WTC11 (cell line): ENCODE data around the gene TSPAN4. TPM values are rescaled to one million over a fixed set of nuclear protein-coding genes. Genes with fewer than 3 reads are reported as not detected.

Experiments
- ATAC-seq: fragments of 200-7000 bp; cut with Tn5 transposase; 2 replicates; pipeline ENCODE4 v1.10.0; 2021; ENCODE audit warnings: mild to moderate bottlenecking, moderate library complexity
- CTCF ChIA-PET: fragments of 300-600 bp; sonication (Branson Sonifier 250); formaldehyde crosslinking; loops from one replicate; lab custom pipeline; 2021; ENCODE audit warnings: antibody characterized with exemption; lab: Charles Lee
- POLR2A ChIA-PET: fragments of 350-600 bp; sonication (Branson Sonifier 250); formaldehyde crosslinking; loops from one replicate; lab custom pipeline; 2021; ENCODE audit warnings: antibody characterized with exemption; lab: Charles Lee
- DNase-seq: peaks from one replicate; pipeline ENCODE4 v3.0.0; 2021; ENCODE audit warnings: low spot score
- H3K27ac Mint-ChIP-seq: 2 replicates; pipeline ENCODE4 v1.8.0; 2021; ENCODE audit warnings: mixed read lengths
- H3K27me3 Mint-ChIP-seq: 2 replicates; pipeline ENCODE4 v1.8.0; 2021; ENCODE audit warnings: low read depth, mild to moderate bottlenecking, moderate library complexity, mixed read lengths
- H3K36me3 Mint-ChIP-seq: 2 replicates; pipeline ENCODE4 v1.8.0; 2021; ENCODE audit warnings: mixed read lengths
- H3K4me1 Mint-ChIP-seq: 2 replicates; pipeline ENCODE4 v1.8.0; 2022; ENCODE audit warnings: mixed read lengths
- H3K4me3 Mint-ChIP-seq: 2 replicates; pipeline ENCODE4 v1.8.0; 2021; ENCODE audit warnings: mild to moderate bottlenecking, moderate library complexity, mixed read lengths
- H3K9me3 Mint-ChIP-seq: 2 replicates; pipeline ENCODE4 v1.8.0; 2021; ENCODE audit warnings: mixed read lengths
- CREM ChIP-seq: sonication (generic); formaldehyde crosslinking; IDR thresholded peaks from 2 replicates; pipeline ENCODE4 v1.8.1; 2022; ENCODE audit warnings: mild to moderate bottlenecking, missing genetic modification reagents, moderate library complexity
- EMX1 ChIP-seq: fragments of 250-450 bp; sonication (Bioruptor Pico); IDR thresholded peaks from 2 replicates; pipeline ENCODE4 v1.8.0; 2021; ENCODE audit warnings: mild to moderate bottlenecking
- KAT7 ChIP-seq: sonication (generic); formaldehyde crosslinking; IDR thresholded peaks from 2 replicates; pipeline ENCODE4 v1.8.1; 2023; ENCODE audit warnings: missing genetic modification reagents, mild to moderate bottlenecking, borderline replicate concordance
- MYBL2 ChIP-seq: sonication (generic); formaldehyde crosslinking; IDR thresholded peaks from 2 replicates; pipeline ENCODE4 v1.8.1; 2023; ENCODE audit warnings: mild to moderate bottlenecking, moderate library complexity, missing genetic modification reagents
- NR2C2 ChIP-seq: sonication (generic); formaldehyde crosslinking; IDR thresholded peaks from 2 replicates; pipeline ENCODE4 v1.8.0; 2022; ENCODE audit warnings: mild to moderate bottlenecking, missing genetic modification reagents
- NR3C1 ChIP-seq: sonication (generic); formaldehyde crosslinking; conservative IDR thresholded peaks from 2 replicates; pipeline ENCODE4 v1.8.1; 2023; ENCODE audit warnings: low read depth, mild to moderate bottlenecking, missing genetic modification reagents
- SMAD4 ChIP-seq: sonication (generic); formaldehyde crosslinking; IDR thresholded peaks from 2 replicates; pipeline ENCODE4 v1.8.0; 2022; ENCODE audit warnings: mild to moderate bottlenecking, missing genetic modification reagents
- SP1 ChIP-seq: sonication (generic); formaldehyde crosslinking; conservative IDR thresholded peaks from 2 replicates; pipeline ENCODE4 v1.8.1; 2022; ENCODE audit warnings: missing genetic modification reagents
- TCF7 ChIP-seq: sonication (generic); formaldehyde crosslinking; IDR thresholded peaks from 2 replicates; pipeline ENCODE4 v1.8.0; 2022; ENCODE audit warnings: mild to moderate bottlenecking, low read depth, missing genetic modification reagents, moderate library complexity
- ZNF121 ChIP-seq: sonication (generic); formaldehyde crosslinking; IDR thresholded peaks from 2 replicates; pipeline ENCODE4 v1.8.0; 2023; ENCODE audit warnings: missing genetic modification reagents
- ZNF138 ChIP-seq: sonication (generic); formaldehyde crosslinking; conservative IDR thresholded peaks from 2 replicates; pipeline ENCODE4 v1.8.1; 2022; ENCODE audit warnings: mild to moderate bottlenecking, moderate library complexity, missing genetic modification reagents
- ZNF232 ChIP-seq: sonication (generic); formaldehyde crosslinking; IDR thresholded peaks from 2 replicates; pipeline ENCODE4 v1.8.0; 2022; ENCODE audit warnings: mild to moderate bottlenecking, missing genetic modification reagents
- ZNF423 ChIP-seq: fragments of 250-450 bp; sonication (Bioruptor Pico); IDR thresholded peaks from 2 replicates; pipeline ENCODE4 v2.1.2; 2022; ENCODE audit warnings: mild to moderate bottlenecking, moderate library complexity
- ZNF671 ChIP-seq: fragments of 250-450 bp; sonication (Bioruptor Pico); IDR thresholded peaks from 2 replicates; pipeline ENCODE4 v1.8.0; 2021; ENCODE audit warnings: mild to moderate bottlenecking
- total RNA-seq: library from RNA; stranded (reverse); gene quantifications from 3 replicates; pipeline ENCODE4 v1.2.3, GENCODE V29; 2021
- TF ChIP-seq, protein P1 (sequence below): sonication (generic); formaldehyde crosslinking; IDR thresholded peaks from 2 replicates; pipeline ENCODE4 v1.8.0; 2023; ENCODE audit warnings: mild to moderate bottlenecking, missing genetic modification reagents
- TF ChIP-seq, protein P2 (sequence below): sonication (generic); formaldehyde crosslinking; IDR thresholded peaks from 2 replicates; pipeline ENCODE4 v1.8.1; 2022; ENCODE audit warnings: low read depth, mild to moderate bottlenecking, moderate library complexity, missing genetic modification reagents, borderline replicate concordance
- TF ChIP-seq, protein P3 (sequence below): sonication (generic); formaldehyde crosslinking; IDR thresholded peaks from 2 replicates; pipeline ENCODE4 v1.8.0; 2022; ENCODE audit warnings: mild to moderate bottlenecking, missing genetic modification reagents
- TF ChIP-seq, protein P4 (sequence below): sonication (generic); formaldehyde crosslinking; IDR thresholded peaks from 2 replicates; pipeline ENCODE4 v1.8.0; 2023; ENCODE audit warnings: missing genetic modification reagents, mild to moderate bottlenecking, borderline replicate concordance
- TF ChIP-seq, protein P5 (sequence below): sonication (generic); formaldehyde crosslinking; IDR thresholded peaks from 2 replicates; pipeline ENCODE4 v1.8.1; 2023; ENCODE audit warnings: mild to moderate bottlenecking, missing genetic modification reagents
- TF ChIP-seq, protein P6 (sequence below): fragments of 200-600 bp; IDR thresholded peaks from 2 replicates; pipeline ENCODE4 v1.8.0; 2022; ENCODE audit warnings: antibody characterized with exemption
- TF ChIP-seq, protein P7 (sequence below): sonication (generic); formaldehyde crosslinking; IDR thresholded peaks from 2 replicates; pipeline ENCODE4 v1.8.1; 2022; ENCODE audit warnings: mild to moderate bottlenecking, missing genetic modification reagents, moderate library complexity, borderline replicate concordance

TSPAN4 gene
- total RNA-seq, 1 experiment from 2014 or later: 94.3 TPM

DNA sequence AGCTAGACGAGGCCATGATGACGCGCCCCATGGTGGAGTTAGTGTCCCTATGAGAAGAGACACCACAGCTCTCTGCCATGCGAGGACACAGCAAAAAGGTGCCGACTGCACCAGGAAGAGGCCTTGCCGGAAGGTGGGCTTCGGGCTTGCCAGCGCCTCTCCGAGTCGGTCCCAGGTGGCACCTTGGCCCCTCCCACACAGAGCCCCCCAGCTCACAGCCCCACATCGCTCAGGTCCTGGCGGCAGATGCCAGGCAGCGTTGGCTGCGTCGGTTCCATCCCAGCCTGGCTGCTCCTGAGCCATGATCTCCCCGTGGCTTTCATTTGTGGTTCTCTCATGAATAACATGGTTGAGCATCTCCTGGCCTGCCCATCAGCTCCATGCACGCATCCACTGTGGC lies 43.9 kb downstream of the TSPAN4 start (continued):
- TF ChIP-seq, protein P1, sequence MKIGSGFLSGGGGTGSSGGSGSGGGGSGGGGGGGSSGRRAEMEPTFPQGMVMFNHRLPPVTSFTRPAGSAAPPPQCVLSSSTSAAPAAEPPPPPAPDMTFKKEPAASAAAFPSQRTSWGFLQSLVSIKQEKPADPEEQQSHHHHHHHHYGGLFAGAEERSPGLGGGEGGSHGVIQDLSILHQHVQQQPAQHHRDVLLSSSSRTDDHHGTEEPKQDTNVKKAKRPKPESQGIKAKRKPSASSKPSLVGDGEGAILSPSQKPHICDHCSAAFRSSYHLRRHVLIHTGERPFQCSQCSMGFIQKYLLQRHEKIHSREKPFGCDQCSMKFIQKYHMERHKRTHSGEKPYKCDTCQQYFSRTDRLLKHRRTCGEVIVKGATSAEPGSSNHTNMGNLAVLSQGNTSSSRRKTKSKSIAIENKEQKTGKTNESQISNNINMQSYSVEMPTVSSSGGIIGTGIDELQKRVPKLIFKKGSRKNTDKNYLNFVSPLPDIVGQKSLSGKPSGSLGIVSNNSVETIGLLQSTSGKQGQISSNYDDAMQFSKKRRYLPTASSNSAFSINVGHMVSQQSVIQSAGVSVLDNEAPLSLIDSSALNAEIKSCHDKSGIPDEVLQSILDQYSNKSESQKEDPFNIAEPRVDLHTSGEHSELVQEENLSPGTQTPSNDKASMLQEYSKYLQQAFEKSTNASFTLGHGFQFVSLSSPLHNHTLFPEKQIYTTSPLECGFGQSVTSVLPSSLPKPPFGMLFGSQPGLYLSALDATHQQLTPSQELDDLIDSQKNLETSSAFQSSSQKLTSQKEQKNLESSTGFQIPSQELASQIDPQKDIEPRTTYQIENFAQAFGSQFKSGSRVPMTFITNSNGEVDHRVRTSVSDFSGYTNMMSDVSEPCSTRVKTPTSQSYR (CRISPR knock-in tag): no peak
- TF ChIP-seq EMX1 (CRISPR knock-in tag): no peak

DNA sequence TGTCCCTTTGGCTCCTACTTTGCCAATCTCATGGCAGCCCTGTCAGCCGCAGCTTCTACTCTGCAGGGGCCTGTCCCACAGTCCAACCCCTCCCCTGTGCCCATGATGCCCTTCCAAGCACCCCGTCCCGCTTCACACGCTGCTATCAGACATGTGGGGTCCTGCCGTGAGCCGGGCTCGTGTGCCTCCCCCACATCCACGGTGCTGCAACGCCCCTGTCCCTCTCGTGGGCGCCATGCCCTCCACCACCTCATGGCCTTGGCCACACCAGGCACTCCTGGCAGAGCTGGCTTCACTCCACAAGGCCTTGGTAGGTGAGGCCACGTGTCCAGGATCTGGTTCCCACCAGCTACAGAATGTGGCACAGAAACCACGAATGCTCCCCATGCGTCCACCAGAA lies 44.9 kb downstream of the TSPAN4 start:
- Mint-ChIP-seq H3K9me3 (no peaks in the 10 kb centered on the region), H3K4me1 (no peaks in the 10 kb centered on the region), H3K36me3 (peaks cover 19% of the 10 kb centered on the region), H3K27me3 (no peaks in the 10 kb centered on the region), H3K4me3 (no peak overlapping the region), H3K27ac (no peak overlapping the region)
- ATAC-seq (no peak), DNase-seq (no peak)
- ChIA-PET POLR2A (no interaction called here), CTCF (interaction anchor here (0.9 kb wide), 1 partner anchor 10 kb away, joined by 3 read pairs; no protein-coding TSS in a partner anchor)
- TF ChIP-seq, protein P2, sequence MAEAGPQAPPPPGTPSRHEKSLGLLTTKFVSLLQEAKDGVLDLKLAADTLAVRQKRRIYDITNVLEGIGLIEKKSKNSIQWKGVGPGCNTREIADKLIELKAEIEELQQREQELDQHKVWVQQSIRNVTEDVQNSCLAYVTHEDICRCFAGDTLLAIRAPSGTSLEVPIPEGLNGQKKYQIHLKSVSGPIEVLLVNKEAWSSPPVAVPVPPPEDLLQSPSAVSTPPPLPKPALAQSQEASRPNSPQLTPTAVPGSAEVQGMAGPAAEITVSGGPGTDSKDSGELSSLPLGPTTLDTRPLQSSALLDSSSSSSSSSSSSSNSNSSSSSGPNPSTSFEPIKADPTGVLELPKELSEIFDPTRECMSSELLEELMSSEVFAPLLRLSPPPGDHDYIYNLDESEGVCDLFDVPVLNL (CRISPR knock-in tag): no peak
- TF ChIP-seq ZNF121 (CRISPR knock-in tag) (no peak), ZNF138 (CRISPR knock-in tag) (no peak), MYBL2 (CRISPR knock-in tag) (no peak), CREM (CRISPR knock-in tag) (no peak), EMX1 (CRISPR knock-in tag) (no peak), NR2C2 (no peak), KAT7 (no peak), SMAD4 (CRISPR knock-in tag) (no peak), SP1 (CRISPR knock-in tag) (no peak), NR3C1 (no peak), ZNF423 (CRISPR knock-in tag) (no peak), TCF7 (CRISPR knock-in tag) (no peak), ZNF232 (CRISPR knock-in tag) (no peak), ZNF671 (CRISPR knock-in tag) (no peak)
- TF ChIP-seq, protein P3, sequence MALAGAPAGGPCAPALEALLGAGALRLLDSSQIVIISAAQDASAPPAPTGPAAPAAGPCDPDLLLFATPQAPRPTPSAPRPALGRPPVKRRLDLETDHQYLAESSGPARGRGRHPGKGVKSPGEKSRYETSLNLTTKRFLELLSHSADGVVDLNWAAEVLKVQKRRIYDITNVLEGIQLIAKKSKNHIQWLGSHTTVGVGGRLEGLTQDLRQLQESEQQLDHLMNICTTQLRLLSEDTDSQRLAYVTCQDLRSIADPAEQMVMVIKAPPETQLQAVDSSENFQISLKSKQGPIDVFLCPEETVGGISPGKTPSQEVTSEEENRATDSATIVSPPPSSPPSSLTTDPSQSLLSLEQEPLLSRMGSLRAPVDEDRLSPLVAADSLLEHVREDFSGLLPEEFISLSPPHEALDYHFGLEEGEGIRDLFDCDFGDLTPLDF: no peak
- TF ChIP-seq, protein P4, sequence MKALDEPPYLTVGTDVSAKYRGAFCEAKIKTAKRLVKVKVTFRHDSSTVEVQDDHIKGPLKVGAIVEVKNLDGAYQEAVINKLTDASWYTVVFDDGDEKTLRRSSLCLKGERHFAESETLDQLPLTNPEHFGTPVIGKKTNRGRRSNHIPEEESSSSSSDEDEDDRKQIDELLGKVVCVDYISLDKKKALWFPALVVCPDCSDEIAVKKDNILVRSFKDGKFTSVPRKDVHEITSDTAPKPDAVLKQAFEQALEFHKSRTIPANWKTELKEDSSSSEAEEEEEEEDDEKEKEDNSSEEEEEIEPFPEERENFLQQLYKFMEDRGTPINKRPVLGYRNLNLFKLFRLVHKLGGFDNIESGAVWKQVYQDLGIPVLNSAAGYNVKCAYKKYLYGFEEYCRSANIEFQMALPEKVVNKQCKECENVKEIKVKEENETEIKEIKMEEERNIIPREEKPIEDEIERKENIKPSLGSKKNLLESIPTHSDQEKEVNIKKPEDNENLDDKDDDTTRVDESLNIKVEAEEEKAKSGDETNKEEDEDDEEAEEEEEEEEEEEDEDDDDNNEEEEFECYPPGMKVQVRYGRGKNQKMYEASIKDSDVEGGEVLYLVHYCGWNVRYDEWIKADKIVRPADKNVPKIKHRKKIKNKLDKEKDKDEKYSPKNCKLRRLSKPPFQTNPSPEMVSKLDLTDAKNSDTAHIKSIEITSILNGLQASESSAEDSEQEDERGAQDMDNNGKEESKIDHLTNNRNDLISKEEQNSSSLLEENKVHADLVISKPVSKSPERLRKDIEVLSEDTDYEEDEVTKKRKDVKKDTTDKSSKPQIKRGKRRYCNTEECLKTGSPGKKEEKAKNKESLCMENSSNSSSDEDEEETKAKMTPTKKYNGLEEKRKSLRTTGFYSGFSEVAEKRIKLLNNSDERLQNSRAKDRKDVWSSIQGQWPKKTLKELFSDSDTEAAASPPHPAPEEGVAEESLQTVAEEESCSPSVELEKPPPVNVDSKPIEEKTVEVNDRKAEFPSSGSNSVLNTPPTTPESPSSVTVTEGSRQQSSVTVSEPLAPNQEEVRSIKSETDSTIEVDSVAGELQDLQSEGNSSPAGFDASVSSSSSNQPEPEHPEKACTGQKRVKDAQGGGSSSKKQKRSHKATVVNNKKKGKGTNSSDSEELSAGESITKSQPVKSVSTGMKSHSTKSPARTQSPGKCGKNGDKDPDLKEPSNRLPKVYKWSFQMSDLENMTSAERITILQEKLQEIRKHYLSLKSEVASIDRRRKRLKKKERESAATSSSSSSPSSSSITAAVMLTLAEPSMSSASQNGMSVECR (CRISPR knock-in tag): no peak
- TF ChIP-seq, protein P5, sequence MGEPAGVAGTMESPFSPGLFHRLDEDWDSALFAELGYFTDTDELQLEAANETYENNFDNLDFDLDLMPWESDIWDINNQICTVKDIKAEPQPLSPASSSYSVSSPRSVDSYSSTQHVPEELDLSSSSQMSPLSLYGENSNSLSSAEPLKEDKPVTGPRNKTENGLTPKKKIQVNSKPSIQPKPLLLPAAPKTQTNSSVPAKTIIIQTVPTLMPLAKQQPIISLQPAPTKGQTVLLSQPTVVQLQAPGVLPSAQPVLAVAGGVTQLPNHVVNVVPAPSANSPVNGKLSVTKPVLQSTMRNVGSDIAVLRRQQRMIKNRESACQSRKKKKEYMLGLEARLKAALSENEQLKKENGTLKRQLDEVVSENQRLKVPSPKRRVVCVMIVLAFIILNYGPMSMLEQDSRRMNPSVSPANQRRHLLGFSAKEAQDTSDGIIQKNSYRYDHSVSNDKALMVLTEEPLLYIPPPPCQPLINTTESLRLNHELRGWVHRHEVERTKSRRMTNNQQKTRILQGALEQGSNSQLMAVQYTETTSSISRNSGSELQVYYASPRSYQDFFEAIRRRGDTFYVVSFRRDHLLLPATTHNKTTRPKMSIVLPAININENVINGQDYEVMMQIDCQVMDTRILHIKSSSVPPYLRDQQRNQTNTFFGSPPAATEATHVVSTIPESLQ: no peak
- TF ChIP-seq, protein P6, sequence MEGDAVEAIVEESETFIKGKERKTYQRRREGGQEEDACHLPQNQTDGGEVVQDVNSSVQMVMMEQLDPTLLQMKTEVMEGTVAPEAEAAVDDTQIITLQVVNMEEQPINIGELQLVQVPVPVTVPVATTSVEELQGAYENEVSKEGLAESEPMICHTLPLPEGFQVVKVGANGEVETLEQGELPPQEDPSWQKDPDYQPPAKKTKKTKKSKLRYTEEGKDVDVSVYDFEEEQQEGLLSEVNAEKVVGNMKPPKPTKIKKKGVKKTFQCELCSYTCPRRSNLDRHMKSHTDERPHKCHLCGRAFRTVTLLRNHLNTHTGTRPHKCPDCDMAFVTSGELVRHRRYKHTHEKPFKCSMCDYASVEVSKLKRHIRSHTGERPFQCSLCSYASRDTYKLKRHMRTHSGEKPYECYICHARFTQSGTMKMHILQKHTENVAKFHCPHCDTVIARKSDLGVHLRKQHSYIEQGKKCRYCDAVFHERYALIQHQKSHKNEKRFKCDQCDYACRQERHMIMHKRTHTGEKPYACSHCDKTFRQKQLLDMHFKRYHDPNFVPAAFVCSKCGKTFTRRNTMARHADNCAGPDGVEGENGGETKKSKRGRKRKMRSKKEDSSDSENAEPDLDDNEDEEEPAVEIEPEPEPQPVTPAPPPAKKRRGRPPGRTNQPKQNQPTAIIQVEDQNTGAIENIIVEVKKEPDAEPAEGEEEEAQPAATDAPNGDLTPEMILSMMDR: no peak
- TF ChIP-seq, protein P7, sequence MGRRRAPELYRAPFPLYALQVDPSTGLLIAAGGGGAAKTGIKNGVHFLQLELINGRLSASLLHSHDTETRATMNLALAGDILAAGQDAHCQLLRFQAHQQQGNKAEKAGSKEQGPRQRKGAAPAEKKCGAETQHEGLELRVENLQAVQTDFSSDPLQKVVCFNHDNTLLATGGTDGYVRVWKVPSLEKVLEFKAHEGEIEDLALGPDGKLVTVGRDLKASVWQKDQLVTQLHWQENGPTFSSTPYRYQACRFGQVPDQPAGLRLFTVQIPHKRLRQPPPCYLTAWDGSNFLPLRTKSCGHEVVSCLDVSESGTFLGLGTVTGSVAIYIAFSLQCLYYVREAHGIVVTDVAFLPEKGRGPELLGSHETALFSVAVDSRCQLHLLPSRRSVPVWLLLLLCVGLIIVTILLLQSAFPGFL (CRISPR knock-in tag): no peak
